PFSK-1 (cell line): ENCODE data around the gene C10orf67.

Experiments
- POLR2AphosphoS5 ChIP-seq: IDR thresholded peaks from 2 replicates; pipeline ENCODE4 v1.6.1; 2012; ENCODE audit warnings: low read depth, mild to moderate bottlenecking, control low read depth, low read length, moderate library complexity
- REST ChIP-seq, 2 experiments: IDR thresholded peaks; 2 replicates each; pipeline versions ENCODE4 v1.6.1 to v1.8.0; 2011 to 2012; ENCODE audit warnings: low read depth in 2 of 2, low read length in 2 of 2, control low read depth in 1 of 2, inconsistent platforms in 1 of 2, mild to moderate bottlenecking in 1 of 2, moderate library complexity in 1 of 2; ENCODE audit not compliant: insufficient read depth in 1 of 2
- SIN3A ChIP-seq: IDR thresholded peaks from 2 replicates; pipeline ENCODE4 v1.6.1; 2012; ENCODE audit warnings: mild to moderate bottlenecking, low read length, moderate library complexity, borderline replicate concordance; ENCODE audit not compliant: insufficient read depth
- TAF1 ChIP-seq: IDR thresholded peaks from 2 replicates; pipeline ENCODE4 v1.6.1; 2012; ENCODE audit warnings: low read length, control low read depth, borderline replicate concordance; ENCODE audit not compliant: insufficient read depth

GRCh38 chr10:23330948-23331347 lies 13.6 kb downstream of the C10orf67 start:
- TF ChIP-seq REST (IDR thresholded peaks at IDR 0.05; ENCODE audit: insufficient read depth in 1 of 2, low read depth in 2 of 2, low read length in 2 of 2) = no peak
- TF ChIP-seq TAF1 = no peak
- TF ChIP-seq POLR2AphosphoS5 = no peak
- TF ChIP-seq SIN3A = no peak
